ENCODE results near the gene MGAT4A. TPM values are rescaled to one million over a fixed set of nuclear protein-coding genes. Genes with fewer than 3 reads are reported as not detected.

Gene MGAT4A
- total and polyA plus RNA-seq, 3 donors from 2014 or later: 12.1 to 13.9 (median 13.8) TPM

DNA sequence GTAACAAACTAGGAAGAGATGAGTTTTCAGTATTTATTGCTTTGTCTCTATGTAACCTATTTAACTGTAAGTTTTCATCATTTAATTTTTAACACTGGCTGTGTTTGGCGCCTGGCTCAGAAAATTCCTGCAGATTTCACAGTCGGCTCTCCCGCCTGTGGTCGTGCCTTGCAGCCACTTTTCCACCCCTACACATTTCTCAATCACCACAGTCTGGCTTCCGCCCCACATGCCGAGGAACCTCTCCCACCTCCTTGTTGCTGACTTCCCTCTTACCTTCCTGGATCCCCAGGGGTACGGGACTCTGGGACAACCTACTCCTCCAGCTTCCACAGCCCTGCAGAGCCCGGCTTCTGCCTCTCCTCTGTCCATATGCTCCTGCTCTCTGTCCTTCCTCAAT lies 41.6 kb upstream of the MGAT4A start:
- TF ChIP-seq POLR2A (IDR thresholded peaks at IDR 0.05): no peak
- TF ChIP-seq, protein P1, sequence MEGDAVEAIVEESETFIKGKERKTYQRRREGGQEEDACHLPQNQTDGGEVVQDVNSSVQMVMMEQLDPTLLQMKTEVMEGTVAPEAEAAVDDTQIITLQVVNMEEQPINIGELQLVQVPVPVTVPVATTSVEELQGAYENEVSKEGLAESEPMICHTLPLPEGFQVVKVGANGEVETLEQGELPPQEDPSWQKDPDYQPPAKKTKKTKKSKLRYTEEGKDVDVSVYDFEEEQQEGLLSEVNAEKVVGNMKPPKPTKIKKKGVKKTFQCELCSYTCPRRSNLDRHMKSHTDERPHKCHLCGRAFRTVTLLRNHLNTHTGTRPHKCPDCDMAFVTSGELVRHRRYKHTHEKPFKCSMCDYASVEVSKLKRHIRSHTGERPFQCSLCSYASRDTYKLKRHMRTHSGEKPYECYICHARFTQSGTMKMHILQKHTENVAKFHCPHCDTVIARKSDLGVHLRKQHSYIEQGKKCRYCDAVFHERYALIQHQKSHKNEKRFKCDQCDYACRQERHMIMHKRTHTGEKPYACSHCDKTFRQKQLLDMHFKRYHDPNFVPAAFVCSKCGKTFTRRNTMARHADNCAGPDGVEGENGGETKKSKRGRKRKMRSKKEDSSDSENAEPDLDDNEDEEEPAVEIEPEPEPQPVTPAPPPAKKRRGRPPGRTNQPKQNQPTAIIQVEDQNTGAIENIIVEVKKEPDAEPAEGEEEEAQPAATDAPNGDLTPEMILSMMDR (IDR thresholded peaks at IDR 0.05): no peak
- Histone ChIP-seq H3K4me1 (peaks cover 13% of the 10 kb centered on the region), H3K27me3 (no peaks in the 10 kb centered on the region), H3K27ac (no peak overlapping the region), H3K4me3 (no peak overlapping the region), H3K9me3 (no peaks in the 10 kb centered on the region), H3K36me3 (ENCODE audit: low read depth, missing control alignments) (no peaks in the 10 kb centered on the region)
- intact Hi-C loops (cut with DNase I; ENCODE audit: low total_unique reads): no loop called here
- no peak for DNase-seq
- WGBS, 2 donors: 48 to 77% methylated on average over 8 of the region's 8 CpGs

DNA sequence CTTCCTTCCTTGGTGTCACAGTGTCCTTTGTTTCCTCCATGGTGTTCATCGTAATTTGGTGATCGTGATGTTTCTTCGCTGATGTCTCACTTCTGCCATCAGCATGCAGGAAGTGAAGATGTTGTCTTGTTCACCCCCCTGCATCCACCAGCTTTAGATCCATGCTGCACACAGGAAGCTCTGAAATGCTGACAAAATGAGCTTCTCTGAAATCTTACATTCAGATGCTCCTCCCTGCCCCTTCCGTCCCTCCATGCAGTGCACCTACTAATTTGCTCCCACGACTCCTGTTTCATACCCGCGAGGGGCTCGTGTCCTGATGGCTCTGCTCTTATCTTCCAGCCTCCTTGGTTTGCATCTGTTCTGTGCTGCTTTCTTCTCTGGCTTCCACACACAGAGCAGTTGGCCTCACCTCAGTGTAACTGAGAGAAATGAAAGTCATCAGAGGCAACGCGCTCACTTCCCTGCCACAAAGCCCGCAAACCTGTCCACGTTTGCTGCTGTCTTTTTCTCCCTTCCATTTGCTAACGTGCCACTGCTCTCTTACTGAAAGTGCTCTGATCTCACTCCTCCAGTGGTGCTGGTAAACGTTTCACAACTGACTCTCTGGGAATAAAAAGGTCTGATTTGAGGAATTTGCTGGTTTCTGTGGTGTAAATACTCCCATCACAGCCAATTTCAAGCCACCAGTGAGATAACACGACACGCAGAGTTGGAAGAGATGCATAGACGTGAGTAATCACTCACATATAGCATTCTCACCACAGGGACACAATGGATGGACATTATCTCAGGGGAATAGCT lies 41.0 kb upstream of the MGAT4A start:
- no peaks in the 10 kb centered on the region for H3K27me3 ChIP-seq
- H3K9me3 ChIP-seq: no peaks in the 10 kb centered on the region
- H3K4me1 ChIP-seq: peaks cover 13% of the 10 kb centered on the region
- TF ChIP-seq, protein P1 (IDR thresholded peaks at IDR 0.05): no peak
- no peak for TF ChIP-seq POLR2A (IDR thresholded peaks at IDR 0.05)
- no peak for DNase-seq
- H3K4me3 ChIP-seq: no peak overlapping the region
- no peak overlapping the region for H3K27ac ChIP-seq
- no peaks in the 10 kb centered on the region for H3K36me3 ChIP-seq (ENCODE audit: low read depth, missing control alignments)
- 51 to 52% methylated on average over 17 of the region's 17 CpGs for WGBS, 2 donors
- intact Hi-C loops (cut with DNase I; ENCODE audit: low total_unique reads): no loop called here

DNA sequence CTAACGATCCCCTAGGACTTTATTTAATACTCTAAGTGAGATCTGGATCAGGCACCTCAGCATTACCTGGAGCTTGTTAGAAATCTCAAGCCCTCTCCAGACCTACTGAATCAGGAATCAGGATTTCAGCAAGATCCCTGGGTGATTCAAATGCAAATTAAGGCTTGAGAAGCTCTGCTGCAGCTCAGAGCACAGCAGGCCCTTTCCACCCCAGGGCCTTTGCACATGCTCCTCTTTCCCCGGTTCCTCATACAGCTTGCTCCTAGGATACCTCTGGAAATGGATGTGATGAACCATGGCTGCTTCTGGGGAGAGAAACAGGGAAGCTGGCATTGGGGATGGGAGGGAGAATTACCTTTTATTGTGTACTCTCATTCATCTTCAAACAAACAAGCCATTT lies 40.3 kb upstream of the MGAT4A start:
- Histone ChIP-seq H3K4me3 (no peak overlapping the region), H3K9me3 (no peaks in the 10 kb centered on the region), H3K36me3 (ENCODE audit: low read depth, missing control alignments) (no peaks in the 10 kb centered on the region), H3K27me3 (no peaks in the 10 kb centered on the region), H3K27ac (no peak overlapping the region), H3K4me1 (peaks cover 12% of the 10 kb centered on the region)
- TF ChIP-seq, protein P1 (IDR thresholded peaks at IDR 0.05): no peak
- no peak for TF ChIP-seq POLR2A (IDR thresholded peaks at IDR 0.05)
- WGBS, 2 donors: 69 to 82% methylated on average over 2 of the region's 2 CpGs
- intact Hi-C loops (cut with DNase I; ENCODE audit: low total_unique reads): no loop called here
- DNase-seq: no peak

DNA sequence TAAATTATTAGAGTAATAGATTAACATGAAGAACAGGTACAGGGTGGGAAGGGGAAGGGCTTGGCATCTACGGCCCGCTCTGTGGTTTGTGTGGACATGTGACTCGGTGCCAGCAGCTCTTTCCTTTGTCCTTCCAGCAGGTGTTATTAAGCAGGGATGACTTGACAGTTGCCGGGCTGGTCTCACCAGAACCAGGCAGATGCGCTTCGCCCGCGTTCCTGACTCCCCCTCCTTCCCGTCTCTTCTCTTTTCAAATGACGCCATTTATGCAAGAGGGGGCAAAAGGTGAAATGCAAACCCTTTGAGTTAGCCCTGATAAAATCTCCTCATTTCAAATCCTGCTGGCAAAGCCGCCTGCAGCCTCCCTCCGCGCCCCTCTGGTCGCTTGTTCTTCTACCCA lies 38.9 kb upstream of the MGAT4A start:
- DNase-seq: no peak
- Histone ChIP-seq H3K36me3 (ENCODE audit: low read depth, missing control alignments) (no peaks in the 10 kb centered on the region), H3K27me3 (no peaks in the 10 kb centered on the region), H3K4me3 (no peak overlapping the region), H3K9me3 (no peaks in the 10 kb centered on the region), H3K27ac (no peak overlapping the region), H3K4me1 (no peaks in the 10 kb centered on the region)
- 69% methylated on average over 14 of the region's 14 CpGs for WGBS, 2 donors
- TF ChIP-seq, protein P1 (IDR thresholded peaks at IDR 0.05): no peak
- no peak for TF ChIP-seq POLR2A (IDR thresholded peaks at IDR 0.05)
- intact Hi-C loops (cut with DNase I; ENCODE audit: low total_unique reads): no loop called here

DNA sequence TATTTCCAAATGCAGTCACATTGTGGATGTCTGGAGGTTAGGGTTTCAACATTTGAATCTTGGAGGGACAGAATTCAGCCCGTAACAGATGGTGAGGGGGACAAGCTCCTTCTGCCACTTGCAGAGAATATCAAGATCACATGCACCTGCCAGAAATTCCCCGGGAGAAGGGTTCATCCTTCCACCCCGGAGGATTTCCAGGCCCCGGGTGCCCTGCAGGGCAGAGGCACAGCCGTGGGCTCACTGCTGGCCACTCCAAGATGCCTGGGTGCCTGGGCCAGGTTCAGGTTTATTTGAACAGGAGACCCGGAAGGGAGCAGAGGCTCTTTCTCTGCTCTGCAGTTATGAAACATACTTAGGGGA lies 38.2 kb upstream of the MGAT4A start:
- intact Hi-C loops (cut with DNase I; ENCODE audit: low total_unique reads): no loop called here
- H3K4me3 ChIP-seq: no peak overlapping the region
- H3K9me3 ChIP-seq: no peaks in the 10 kb centered on the region
- no peaks in the 10 kb centered on the region for H3K27me3 ChIP-seq
- DNase-seq: no peak
- 90 to 93% methylated on average over 6 of the region's 6 CpGs for WGBS, 2 donors
- no peak for TF ChIP-seq POLR2A (IDR thresholded peaks at IDR 0.05)
- TF ChIP-seq, protein P1 (IDR thresholded peaks at IDR 0.05): no peak
- H3K36me3 ChIP-seq (ENCODE audit: low read depth, missing control alignments): no peaks in the 10 kb centered on the region
- H3K27ac ChIP-seq: no peak overlapping the region
- no peaks in the 10 kb centered on the region for H3K4me1 ChIP-seq

Data from testis (tissue), 3 donors.